GM21360 (cell line): ENCODE data around the gene GLT6D1.
"Not testable (repeated sequence)": the region's sequence is repeated elsewhere in the genome, so short reads cannot be mapped to it uniquely, and the experiment has no call there.

Experiments
- ATAC-seq: cut with Tn5 transposase; IDR thresholded peaks from one replicate; pipeline ENCODE4 v1.9.1; 2021; ENCODE audit warnings: mild to moderate bottlenecking, moderate library complexity; ENCODE audit not compliant: unreplicated experiment

Gene GLT6D1

GRCh38 chr9:135639196-135639595, at the start of gene GLT6D1:
Gene GLT6D1 (minus strand): TSS chr9:135639540. CDS start chr9:135639187, 353 bp downstream.
- no peak for ATAC-seq

- ATAC-seq, result no peak
These were observed 49.7 kb upstream of the GLT6D1 start for GRCh38 chr9:135689011-135689410.

GRCh38 chr9:135687216-135687615, 47.9 kb upstream of the GLT6D1 start:
- ATAC-seq, result no peak

- no peak for ATAC-seq
These were observed 45.4 kb upstream of the GLT6D1 start for GRCh38 chr9:135684691-135685090.

- ATAC-seq, result no peak
These were observed 44.2 kb upstream of the GLT6D1 start for GRCh38 chr9:135683401-135684034.

GRCh38 chr9:135681161-135681560, 41.8 kb upstream of the GLT6D1 start:
- ATAC-seq, result no peak

- no peak for ATAC-seq
These were observed 40.7 kb upstream of the GLT6D1 start for GRCh38 chr9:135680056-135680455.

- ATAC-seq, result no peak
These were observed 39.1 kb upstream of the GLT6D1 start for GRCh38 chr9:135678236-135679017.

- ATAC-seq, result no peak
These were observed 38.4 kb upstream of the GLT6D1 start for GRCh38 chr9:135677641-135678168.

- ATAC-seq, result no peak
These were observed 37.6 kb upstream of the GLT6D1 start for GRCh38 chr9:135676891-135677290.

GRCh38 chr9:135674977-135675376, 35.6 kb upstream of the GLT6D1 start:
- ATAC-seq, result no peak

GRCh38 chr9:135673941-135674340, 34.6 kb upstream of the GLT6D1 start:
- no peak for ATAC-seq

GRCh38 chr9:135672786-135673185, 33.4 kb upstream of the GLT6D1 start:
- not testable (repeated sequence) for ATAC-seq

GRCh38 chr9:135671591-135672041, 32.3 kb upstream of the GLT6D1 start:
- no peak for ATAC-seq

GRCh38 chr9:135670721-135671590, 31.6 kb upstream of the GLT6D1 start:
- no peak for ATAC-seq

GRCh38 chr9:135669616-135670285, 30.4 kb upstream of the GLT6D1 start:
- ATAC-seq, result no peak

GRCh38 chr9:135669018-135669417, 29.7 kb upstream of the GLT6D1 start:
- ATAC-seq, result not testable (repeated sequence)

GRCh38 chr9:135667463-135668001, 28.2 kb upstream of the GLT6D1 start:
- no peak for ATAC-seq

GRCh38 chr9:135666534-135667462, 27.5 kb upstream of the GLT6D1 start:
- ATAC-seq, result no peak
